Right ventricle myocardium superior (tissue), 1 donor: ENCODE results near the gene CTSH. TPM values are rescaled to one million over a fixed set of nuclear protein-coding genes. Genes with fewer than 3 reads are reported as not detected.

Experiments
- ATAC-seq: fragments of 200-7000 bp; cut with Tn5 transposase; one replicate; pipeline ENCODE4 v1.9.1; 2020; ENCODE audit warnings: mild to moderate bottlenecking; ENCODE audit not compliant: poor library complexity
- DNase-seq: peaks from one replicate; pipeline ENCODE4 v3.0.0-alpha.2; 2020
- intact Hi-C: fragments of 100-400 bp; cut with DNase I; formaldehyde crosslinking; loops from one replicate; pipeline ENCODE4 v1.11.2; 2022
- long read RNA-seq: library from polyadenylated mRNA; unstranded; transcript quantifications from one replicate; pipeline ENCODE4 v2.0.0, GENCODE V29; 2021
- total RNA-seq: library from RNA; stranded (reverse); fragmentation: NEBNext Ultra II Directional; extraction: Animal tissue kit (Norgen Biotek cat#: 25700); gene quantifications from one replicate; pipeline ENCODE4 v1.2.1, GENCODE V29; 2021
- donor health status: DM: no; HTN: yes; CAD: no; lungs with severe emphysema.

The CTSH gene
- total RNA-seq: 68.4 TPM
- long read RNA-seq, transcript CTSH-201 (12 exons, 2,190 nt): major isoform, 69 of 77 reads
- long read RNA-seq, partial matches to known transcripts: 1 of 77 reads
- long read RNA-seq, other reads (novel, unspliced or antisense): 7 of 77 reads

GRCh38 chr15:78944669-78945407, at the start of gene CTSH:
Gene CTSH, minus strand, starts transcription at chr15:78945046. Its CDS starts 65 bp downstream, at chr15:78944981.
- peak; percentile 89 for DNase-seq
- peak; percentile 98 for ATAC-seq
- intact Hi-C loops: no loop called here

GRCh38 chr15:78993931-78994530, 49.2 kb upstream of the CTSH start:
- DNase-seq: no peak
- intact Hi-C loops: no loop called here
- ATAC-seq: no peak

GRCh38 chr15:78993257-78993930, 48.5 kb upstream of the CTSH start:
- intact Hi-C loops: no loop called here
- ATAC-seq (no peak), DNase-seq (no peak)

- DNase-seq (no peak), ATAC-seq (peak; percentile 8)
- intact Hi-C loops: no loop called here
Measured at GRCh38 chr15:78992416-78993256, 47.8 kb upstream of the CTSH start.

- DNase-seq (no peak), ATAC-seq (no peak)
- intact Hi-C loops: no loop called here
Measured at GRCh38 chr15:78991879-78992278, 47.0 kb upstream of the CTSH start.

GRCh38 chr15:78991476-78991875, 46.6 kb upstream of the CTSH start:
- intact Hi-C loops: no loop called here
- ATAC-seq (no peak), DNase-seq (no peak)

GRCh38 chr15:78990278-78990677, 45.4 kb upstream of the CTSH start:
- DNase-seq (no peak), ATAC-seq (no peak)
- intact Hi-C loops: no loop called here

- DNase-seq: no peak
- intact Hi-C loops: no loop called here
- no peak for ATAC-seq
Measured at GRCh38 chr15:78989701-78990240, 44.9 kb upstream of the CTSH start.

GRCh38 chr15:78988361-78988911, 43.6 kb upstream of the CTSH start:
- DNase-seq (peak; percentile 77), ATAC-seq (peak; percentile 64)
- intact Hi-C loops: no loop called here

GRCh38 chr15:78987556-78988360, 42.9 kb upstream of the CTSH start:
- DNase-seq (no peak), ATAC-seq (no peak)
- intact Hi-C loops: no loop called here

GRCh38 chr15:78985859-78986475, 41.1 kb upstream of the CTSH start:
- intact Hi-C loops: no loop called here

GRCh38 chr15:78984041-78984440, 39.2 kb upstream of the CTSH start:
- intact Hi-C loops: no loop called here
- DNase-seq (no peak), ATAC-seq (no peak)

More at GRCh38 chr15:78985859-78986475, 41.1 kb upstream of the CTSH start:
- ATAC-seq (no peak), DNase-seq (no peak)

GRCh38 chr15:78983146-78983918, 38.5 kb upstream of the CTSH start:
- intact Hi-C loops: no loop called here
- ATAC-seq (no peak), DNase-seq (no peak)

- DNase-seq: no peak
- intact Hi-C loops: no loop called here
- peak; percentile 55 for ATAC-seq
Measured at GRCh38 chr15:78982736-78983135, 37.9 kb upstream of the CTSH start.

- intact Hi-C loops: no loop called here
- DNase-seq: no peak
- no peak for ATAC-seq
Measured at GRCh38 chr15:78981532-78982313, 36.9 kb upstream of the CTSH start.
